Endothelial cell (in vitro differentiated cells): ENCODE data around the gene BABAM2. TPM values are rescaled to one million over a fixed set of nuclear protein-coding genes. Genes with fewer than 3 reads are reported as not detected.
A peak's percentile ranks its signal among the peaks of the same experiment; 100 is the strongest.

Experiments
- DNase-seq: peaks from one replicate; pipeline ENCODE4 v3.0.0; 2021; ENCODE audit warnings: low spot score
- H3K27ac Mint-ChIP-seq: one replicate; pipeline ENCODE4 v1.8.0; 2021; ENCODE audit warnings: mixed read lengths, inconsistent platforms; ENCODE audit not compliant: unreplicated experiment
- H3K27me3 Mint-ChIP-seq: one replicate; pipeline ENCODE4 v1.8.0; 2021; ENCODE audit warnings: mild to moderate bottlenecking, moderate library complexity, mixed read lengths, inconsistent platforms; ENCODE audit not compliant: unreplicated experiment
- H3K36me3 Mint-ChIP-seq: one replicate; pipeline ENCODE4 v1.8.0; 2021; ENCODE audit warnings: mild to moderate bottlenecking, low read depth, mixed read lengths, inconsistent platforms; ENCODE audit not compliant: unreplicated experiment
- H3K4me1 Mint-ChIP-seq: one replicate; pipeline ENCODE4 v1.8.0; 2021; ENCODE audit warnings: mild to moderate bottlenecking, mixed read lengths, inconsistent platforms; ENCODE audit not compliant: unreplicated experiment
- H3K4me3 Mint-ChIP-seq: one replicate; pipeline ENCODE4 v1.8.0; 2021; ENCODE audit warnings: mild to moderate bottlenecking, mixed read lengths, inconsistent platforms; ENCODE audit not compliant: unreplicated experiment
- H3K9me3 Mint-ChIP-seq: one replicate; pipeline ENCODE4 v1.8.0; 2021; ENCODE audit warnings: mixed read lengths, inconsistent platforms; ENCODE audit not compliant: unreplicated experiment
- CTCF ChIP-seq: fragments of 200-600 bp; sonication (generic); IDR thresholded peaks from one replicate; pipeline ENCODE4 v1.5.0; 2021; ENCODE audit warnings: antibody characterized with exemption; ENCODE audit not compliant: unreplicated experiment
- total RNA-seq: library from RNA; stranded (reverse); fragmentation: NEBNext Ultra II Directional; extraction: Animal tissue kit (Norgen Biotek cat#: 25700); gene quantifications from one replicate; pipeline ENCODE4 v1.2.1, GENCODE V29; 2021; ENCODE audit not compliant: unreplicated experiment

BABAM2 gene
- total RNA-seq, 1 donor from 2014 or later, result 40.2 TPM

- Mint-ChIP-seq H3K27me3 (no peaks in the 10 kb centered on the region), H3K4me1 (no peaks in the 10 kb centered on the region), H3K36me3 (peaks cover 8% of the 10 kb centered on the region), H3K9me3 (peaks cover 4% of the 10 kb centered on the region), H3K27ac (no peak overlapping the region), H3K4me3 (no peak overlapping the region)
- DNase-seq, result no peak
- no peak for TF ChIP-seq CTCF
These were observed 260.5 kb downstream of the BABAM2 start for GRCh38 chr2:28150994-28151393.

- TF ChIP-seq CTCF, result no peak
- H3K9me3 Mint-ChIP-seq, result peaks cover 4% of the 10 kb centered on the region
- H3K36me3 Mint-ChIP-seq, result peaks cover 8% of the 10 kb centered on the region
- H3K4me3 Mint-ChIP-seq, result no peak overlapping the region
- DNase-seq, result no peak
- no peaks in the 10 kb centered on the region for H3K4me1 Mint-ChIP-seq
- H3K27me3 Mint-ChIP-seq, result no peaks in the 10 kb centered on the region
- H3K27ac Mint-ChIP-seq, result no peak overlapping the region
These were observed 262.2 kb downstream of the BABAM2 start for GRCh38 chr2:28152585-28153280.

GRCh38 chr2:28153851-28154250 lies 263.3 kb downstream of the BABAM2 start:
- no peak for TF ChIP-seq CTCF
- H3K36me3 Mint-ChIP-seq, result peaks cover 8% of the 10 kb centered on the region
- H3K27ac Mint-ChIP-seq, result no peak overlapping the region
- no peak for DNase-seq
- H3K9me3 Mint-ChIP-seq, result no peaks in the 10 kb centered on the region
- no peaks in the 10 kb centered on the region for H3K4me1 Mint-ChIP-seq
- H3K4me3 Mint-ChIP-seq, result no peak overlapping the region
- H3K27me3 Mint-ChIP-seq, result peaks cover 1% of the 10 kb centered on the region

- DNase-seq, result no peak
- TF ChIP-seq CTCF, result no peak
- Mint-ChIP-seq H3K4me1 (no peaks in the 10 kb centered on the region), H3K27ac (no peak overlapping the region), H3K27me3 (peaks cover 1% of the 10 kb centered on the region), H3K36me3 (peaks cover 8% of the 10 kb centered on the region), H3K4me3 (no peak overlapping the region), H3K9me3 (no peaks in the 10 kb centered on the region)
These were observed 264.6 kb downstream of the BABAM2 start for GRCh38 chr2:28155086-28155485.

- TF ChIP-seq CTCF, result peak; percentile 80
- H3K36me3 Mint-ChIP-seq, result peaks cover 8% of the 10 kb centered on the region
- H3K9me3 Mint-ChIP-seq, result no peaks in the 10 kb centered on the region
- no peak overlapping the region for H3K4me3 Mint-ChIP-seq
- no peaks in the 10 kb centered on the region for H3K4me1 Mint-ChIP-seq
- DNase-seq, result no peak
- H3K27me3 Mint-ChIP-seq, result peaks cover 1% of the 10 kb centered on the region
- no peak overlapping the region for H3K27ac Mint-ChIP-seq
These were observed 265.1 kb downstream of the BABAM2 start for GRCh38 chr2:28155627-28156026.
